ENCODE results near the gene ACSS3. TPM values are rescaled to one million over a fixed set of nuclear protein-coding genes. Genes with fewer than 3 reads are reported as not detected.

ACSS3 gene
- polyA plus RNA-seq, 1 experiment = 6.2 TPM

DNA sequence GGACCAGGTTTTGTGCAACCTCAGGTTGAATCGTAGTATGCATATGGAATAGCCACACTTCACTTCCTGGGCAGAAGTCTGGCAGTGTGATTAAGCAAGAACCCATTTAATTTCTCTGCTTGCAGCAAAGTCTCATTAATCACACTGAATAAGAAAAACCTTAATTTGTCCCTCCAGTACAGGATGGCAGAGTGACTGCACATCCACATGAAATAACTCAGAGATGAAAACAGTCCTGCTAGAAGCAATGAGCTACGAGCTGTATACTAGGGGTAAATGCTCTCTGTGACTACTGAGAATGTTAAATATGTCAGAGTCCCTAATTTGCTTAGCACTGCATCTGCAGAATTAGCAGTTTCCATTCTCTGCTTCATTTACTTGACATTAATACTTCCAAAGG is 88.9 kb downstream of the ACSS3 start:
- ChIA-PET CTCF (no interaction called here), POLR2A (no interaction called here)
- no peaks in the 10 kb centered on the region for H3K27me3 ChIP-seq (ENCODE audit: control insufficient read depth, insufficient read depth, low read length)
- no peaks in the 10 kb centered on the region for H3K36me3 ChIP-seq (ENCODE audit: control insufficient read depth, insufficient read depth, low read length)
- TF ChIP-seq, protein P1, sequence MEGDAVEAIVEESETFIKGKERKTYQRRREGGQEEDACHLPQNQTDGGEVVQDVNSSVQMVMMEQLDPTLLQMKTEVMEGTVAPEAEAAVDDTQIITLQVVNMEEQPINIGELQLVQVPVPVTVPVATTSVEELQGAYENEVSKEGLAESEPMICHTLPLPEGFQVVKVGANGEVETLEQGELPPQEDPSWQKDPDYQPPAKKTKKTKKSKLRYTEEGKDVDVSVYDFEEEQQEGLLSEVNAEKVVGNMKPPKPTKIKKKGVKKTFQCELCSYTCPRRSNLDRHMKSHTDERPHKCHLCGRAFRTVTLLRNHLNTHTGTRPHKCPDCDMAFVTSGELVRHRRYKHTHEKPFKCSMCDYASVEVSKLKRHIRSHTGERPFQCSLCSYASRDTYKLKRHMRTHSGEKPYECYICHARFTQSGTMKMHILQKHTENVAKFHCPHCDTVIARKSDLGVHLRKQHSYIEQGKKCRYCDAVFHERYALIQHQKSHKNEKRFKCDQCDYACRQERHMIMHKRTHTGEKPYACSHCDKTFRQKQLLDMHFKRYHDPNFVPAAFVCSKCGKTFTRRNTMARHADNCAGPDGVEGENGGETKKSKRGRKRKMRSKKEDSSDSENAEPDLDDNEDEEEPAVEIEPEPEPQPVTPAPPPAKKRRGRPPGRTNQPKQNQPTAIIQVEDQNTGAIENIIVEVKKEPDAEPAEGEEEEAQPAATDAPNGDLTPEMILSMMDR (IDR thresholded peaks at IDR 0.05; ENCODE audit: insufficient read depth, low read depth, low read length) = no peak
- DNase-seq (ENCODE audit: low read depth) = no peak
- H3K4me3 ChIP-seq (ENCODE audit: low read depth, low read length) = no peak overlapping the region

DNA sequence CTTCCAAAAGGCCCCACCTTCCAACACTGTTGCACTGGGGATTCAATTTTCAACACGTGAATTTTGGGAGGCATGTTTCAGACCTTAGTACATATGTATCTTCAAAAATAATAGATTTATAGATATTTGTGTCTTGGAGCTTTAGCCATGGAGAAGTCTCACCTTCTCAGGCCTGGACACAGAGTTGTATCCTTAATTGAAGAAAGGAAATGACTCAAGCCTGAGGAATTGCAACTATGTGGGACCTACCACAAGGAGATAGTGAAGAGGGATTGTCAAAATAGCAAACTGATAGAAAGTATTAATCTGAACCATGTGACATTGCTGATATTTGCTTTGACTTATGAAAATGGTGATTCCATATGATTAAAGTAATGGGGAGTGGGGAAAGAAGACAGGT is 89.8 kb downstream of the ACSS3 start:
- H3K27me3 ChIP-seq (ENCODE audit: control insufficient read depth, insufficient read depth, low read length) = no peaks in the 10 kb centered on the region
- no peak overlapping the region for H3K4me3 ChIP-seq (ENCODE audit: low read depth, low read length)
- TF ChIP-seq, protein P1 (IDR thresholded peaks at IDR 0.05; ENCODE audit: insufficient read depth, low read depth, low read length) = no peak
- DNase-seq (ENCODE audit: low read depth) = peak; percentile 6
- CTCF ChIA-PET = no interaction called here
- no peaks in the 10 kb centered on the region for H3K36me3 ChIP-seq (ENCODE audit: control insufficient read depth, insufficient read depth, low read length)
- POLR2A ChIA-PET = no interaction called here

DNA sequence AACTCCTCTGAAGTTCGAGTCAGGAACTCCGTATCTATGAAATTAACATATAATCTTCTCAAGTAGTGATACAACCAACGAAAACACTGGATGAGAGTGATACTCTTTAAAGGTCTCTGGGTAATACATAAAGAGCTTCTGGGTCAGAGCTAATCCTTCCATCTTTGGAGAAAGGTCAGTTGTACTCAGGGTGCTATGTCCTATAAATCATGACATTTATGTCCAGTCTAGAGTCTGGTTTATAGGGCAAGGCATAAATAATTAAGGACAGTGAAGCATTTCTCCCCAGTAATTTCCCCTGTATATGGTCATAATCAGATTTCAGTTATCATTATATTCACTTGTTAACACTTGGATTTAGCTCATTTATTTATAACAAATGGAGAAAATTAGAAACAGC is 90.6 kb downstream of the ACSS3 start:
- H3K36me3 ChIP-seq (ENCODE audit: control insufficient read depth, insufficient read depth, low read length) = no peaks in the 10 kb centered on the region
- no peaks in the 10 kb centered on the region for H3K27me3 ChIP-seq (ENCODE audit: control insufficient read depth, insufficient read depth, low read length)
- DNase-seq (ENCODE audit: low read depth) = no peak
- TF ChIP-seq, protein P1 (IDR thresholded peaks at IDR 0.05; ENCODE audit: insufficient read depth, low read depth, low read length) = no peak
- ChIA-PET CTCF (no interaction called here), POLR2A (no interaction called here)
- no peak overlapping the region for H3K4me3 ChIP-seq (ENCODE audit: low read depth, low read length)

DNA sequence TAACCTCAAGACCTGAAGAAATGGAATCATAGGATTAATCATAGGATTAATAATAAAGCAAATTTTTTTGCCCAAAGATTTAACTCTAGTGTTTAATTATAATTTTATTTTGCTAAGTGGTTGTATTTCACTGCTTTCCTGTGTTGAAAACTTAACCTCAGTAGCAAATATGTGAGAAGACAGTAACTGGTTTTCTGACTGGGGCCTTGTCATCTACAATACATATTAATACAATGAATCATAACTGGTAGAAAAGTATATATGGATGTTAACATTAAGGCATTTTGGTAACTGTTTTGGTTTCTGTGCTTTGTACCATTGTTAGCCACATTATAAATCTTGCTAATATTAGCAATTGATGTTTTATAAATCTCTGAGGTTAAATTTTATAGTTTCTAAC is 92.2 kb downstream of the ACSS3 start:
- Histone ChIP-seq H3K27me3 (ENCODE audit: control insufficient read depth, insufficient read depth, low read length) (no peaks in the 10 kb centered on the region), H3K4me3 (ENCODE audit: low read depth, low read length) (no peak overlapping the region), H3K36me3 (ENCODE audit: control insufficient read depth, insufficient read depth, low read length) (no peaks in the 10 kb centered on the region)
- TF ChIP-seq, protein P1 (IDR thresholded peaks at IDR 0.05; ENCODE audit: insufficient read depth, low read depth, low read length) = no peak
- peak; percentile 1 for DNase-seq (ENCODE audit: low read depth)
- CTCF ChIA-PET = no interaction called here
- POLR2A ChIA-PET = no interaction called here

DNA sequence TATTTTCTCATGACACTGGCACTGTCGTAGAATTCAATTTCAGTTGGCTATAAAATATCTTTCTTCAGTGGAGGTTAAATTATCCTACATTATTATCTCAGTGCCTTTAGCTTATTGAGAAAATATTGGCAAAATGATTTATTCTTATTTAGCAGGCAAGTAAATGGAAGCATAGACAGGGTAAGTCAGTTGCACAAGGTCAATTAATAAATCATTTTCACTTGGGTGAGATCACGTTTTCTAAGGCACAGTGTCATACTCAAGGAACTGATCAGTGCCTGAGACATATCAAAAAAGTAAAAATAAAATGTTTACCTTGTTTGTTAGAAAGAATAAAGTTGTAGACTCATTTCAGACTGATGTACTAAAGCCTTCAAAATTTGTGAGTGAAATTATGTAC is 95.0 kb downstream of the ACSS3 start:
- Histone ChIP-seq H3K36me3 (ENCODE audit: control insufficient read depth, insufficient read depth, low read length) (no peaks in the 10 kb centered on the region), H3K27me3 (ENCODE audit: control insufficient read depth, insufficient read depth, low read length) (no peaks in the 10 kb centered on the region), H3K4me3 (ENCODE audit: low read depth, low read length) (no peak overlapping the region)
- DNase-seq (ENCODE audit: low read depth) = no peak
- TF ChIP-seq, protein P1 (IDR thresholded peaks at IDR 0.05; ENCODE audit: insufficient read depth, low read depth, low read length) = no peak
- CTCF ChIA-PET = interaction anchor here (0.6 kb wide), 1 partner anchor 190 kb away, joined by 3 read pairs; no protein-coding TSS in a partner anchor
- POLR2A ChIA-PET = no interaction called here

All from BJ (cell line).